WTC11 (cell line): ENCODE data around the gene REEP3. TPM values are rescaled to one million over a fixed set of nuclear protein-coding genes. Genes with fewer than 3 reads are reported as not detected.
A peak's percentile ranks its signal among the peaks of the same experiment; 100 is the strongest.

Experiments
- ATAC-seq: fragments of 200-7000 bp; cut with Tn5 transposase; 2 replicates; pipeline ENCODE4 v1.10.0; 2021; ENCODE audit warnings: mild to moderate bottlenecking, moderate library complexity
- CTCF ChIA-PET: fragments of 300-600 bp; sonication (Branson Sonifier 250); formaldehyde crosslinking; loops from one replicate; lab custom pipeline; 2021; ENCODE audit warnings: antibody characterized with exemption; lab: Charles Lee
- POLR2A ChIA-PET: fragments of 350-600 bp; sonication (Branson Sonifier 250); formaldehyde crosslinking; loops from one replicate; lab custom pipeline; 2021; ENCODE audit warnings: antibody characterized with exemption; lab: Charles Lee
- DNase-seq: peaks from one replicate; pipeline ENCODE4 v3.0.0; 2021; ENCODE audit warnings: low spot score
- H3K27ac Mint-ChIP-seq: 2 replicates; pipeline ENCODE4 v1.8.0; 2021; ENCODE audit warnings: mixed read lengths
- H3K27me3 Mint-ChIP-seq: 2 replicates; pipeline ENCODE4 v1.8.0; 2021; ENCODE audit warnings: low read depth, mild to moderate bottlenecking, moderate library complexity, mixed read lengths
- H3K36me3 Mint-ChIP-seq: 2 replicates; pipeline ENCODE4 v1.8.0; 2021; ENCODE audit warnings: mixed read lengths
- H3K4me1 Mint-ChIP-seq: 2 replicates; pipeline ENCODE4 v1.8.0; 2022; ENCODE audit warnings: mixed read lengths
- H3K4me3 Mint-ChIP-seq: 2 replicates; pipeline ENCODE4 v1.8.0; 2021; ENCODE audit warnings: mild to moderate bottlenecking, moderate library complexity, mixed read lengths
- H3K9me3 Mint-ChIP-seq: 2 replicates; pipeline ENCODE4 v1.8.0; 2021; ENCODE audit warnings: mixed read lengths
- ATF1 ChIP-seq: sonication (generic); formaldehyde crosslinking; IDR thresholded peaks from 2 replicates; pipeline ENCODE4 v1.8.1; 2023; ENCODE audit warnings: mild to moderate bottlenecking, moderate library complexity, missing genetic modification reagents
- ERG ChIP-seq: fragments of 250-450 bp; sonication (Bioruptor Pico); IDR thresholded peaks from 2 replicates; pipeline ENCODE4 v1.8.0; 2021; ENCODE audit warnings: mild to moderate bottlenecking
- GABPB1 ChIP-seq: sonication (generic); formaldehyde crosslinking; IDR thresholded peaks from 2 replicates; pipeline ENCODE4 v1.8.1; 2023; ENCODE audit warnings: mild to moderate bottlenecking, missing genetic modification reagents
- JAZF1 ChIP-seq: fragments of 250-450 bp; sonication (Bioruptor Pico); IDR thresholded peaks from 2 replicates; pipeline ENCODE4 v1.9.0; 2021; ENCODE audit warnings: moderate library complexity, mild to moderate bottlenecking, inconsistent platforms
- KAT7 ChIP-seq: sonication (generic); formaldehyde crosslinking; IDR thresholded peaks from 2 replicates; pipeline ENCODE4 v1.8.1; 2023; ENCODE audit warnings: missing genetic modification reagents, mild to moderate bottlenecking, borderline replicate concordance
- NR1H2 ChIP-seq: sonication (generic); formaldehyde crosslinking; IDR thresholded peaks from 2 replicates; pipeline ENCODE4 v1.9.0; 2021; ENCODE audit warnings: mild to moderate bottlenecking, moderate library complexity, missing genetic modification reagents
- PRDM15 ChIP-seq: sonication (generic); formaldehyde crosslinking; IDR thresholded peaks from 2 replicates; pipeline ENCODE4 v1.8.0; 2022; ENCODE audit warnings: missing genetic modification reagents
- RELA ChIP-seq: sonication (generic); formaldehyde crosslinking; IDR thresholded peaks from 2 replicates; pipeline ENCODE4 v1.8.1; 2022; ENCODE audit warnings: missing genetic modification reagents, mild to moderate bottlenecking, borderline replicate concordance
- RORB ChIP-seq: fragments of 250-450 bp; sonication (Bioruptor Pico); IDR thresholded peaks from 2 replicates; pipeline ENCODE4 v1.9.0; 2021; ENCODE audit warnings: mild to moderate bottlenecking
- SMAD3 ChIP-seq: sonication (generic); formaldehyde crosslinking; IDR thresholded peaks from 2 replicates; pipeline ENCODE4 v1.8.0; 2022; ENCODE audit warnings: missing genetic modification reagents, mild to moderate bottlenecking, borderline replicate concordance
- SMAD4 ChIP-seq: sonication (generic); formaldehyde crosslinking; IDR thresholded peaks from 2 replicates; pipeline ENCODE4 v1.8.0; 2022; ENCODE audit warnings: mild to moderate bottlenecking, missing genetic modification reagents
- SP1 ChIP-seq: sonication (generic); formaldehyde crosslinking; conservative IDR thresholded peaks from 2 replicates; pipeline ENCODE4 v1.8.1; 2022; ENCODE audit warnings: missing genetic modification reagents
- TP53 ChIP-seq: sonication (generic); formaldehyde crosslinking; IDR thresholded peaks from 2 replicates; pipeline ENCODE4 v1.8.1; 2023; ENCODE audit warnings: mild to moderate bottlenecking, missing genetic modification reagents
- ZBTB43 ChIP-seq: sonication (generic); formaldehyde crosslinking; IDR thresholded peaks from 2 replicates; pipeline ENCODE4 v1.8.1; 2023; ENCODE audit warnings: mild to moderate bottlenecking, missing genetic modification reagents
- ZNF121 ChIP-seq: sonication (generic); formaldehyde crosslinking; IDR thresholded peaks from 2 replicates; pipeline ENCODE4 v1.8.0; 2023; ENCODE audit warnings: missing genetic modification reagents
- ZNF138 ChIP-seq: sonication (generic); formaldehyde crosslinking; conservative IDR thresholded peaks from 2 replicates; pipeline ENCODE4 v1.8.1; 2022; ENCODE audit warnings: mild to moderate bottlenecking, moderate library complexity, missing genetic modification reagents
- ZNF263 ChIP-seq: sonication (generic); formaldehyde crosslinking; IDR thresholded peaks from 2 replicates; pipeline ENCODE4 v1.8.1; 2022; ENCODE audit warnings: low read depth, mild to moderate bottlenecking, moderate library complexity, missing genetic modification reagents
- ZNF532 ChIP-seq: fragments of 250-450 bp; sonication (Bioruptor Pico); IDR thresholded peaks from 2 replicates; pipeline ENCODE4 v1.9.0; 2021; ENCODE audit warnings: mild to moderate bottlenecking, borderline replicate concordance
- ZNF671 ChIP-seq: fragments of 250-450 bp; sonication (Bioruptor Pico); IDR thresholded peaks from 2 replicates; pipeline ENCODE4 v1.8.0; 2021; ENCODE audit warnings: mild to moderate bottlenecking
- ZSCAN18 ChIP-seq: fragments of 250-450 bp; sonication (Bioruptor Pico); IDR thresholded peaks from 2 replicates; pipeline ENCODE4 v2.1.2; 2022; ENCODE audit warnings: mild to moderate bottlenecking, moderate library complexity
- total RNA-seq: library from RNA; stranded (reverse); gene quantifications from 3 replicates; pipeline ENCODE4 v1.2.3, GENCODE V29; 2021

Gene REEP3
- total RNA-seq, 1 experiment from 2014 or later: 18.5 TPM

- DNase-seq (no peak), ATAC-seq (no peak)
- ChIA-PET POLR2A (no interaction called here), CTCF (no interaction called here)
- TF ChIP-seq ATF1 (CRISPR knock-in tag) (no peak), SMAD3 (CRISPR knock-in tag) (no peak), RELA (CRISPR knock-in tag) (no peak), ZNF121 (CRISPR knock-in tag) (no peak), SMAD4 (CRISPR knock-in tag) (no peak), GABPB1 (no peak), ERG (CRISPR knock-in tag) (no peak), SP1 (CRISPR knock-in tag) (no peak), ZSCAN18 (CRISPR knock-in tag) (no peak)
- Mint-ChIP-seq H3K27ac (no peak overlapping the region), H3K4me3 (no peak overlapping the region), H3K4me1 (peaks cover 10% of the 10 kb centered on the region), H3K9me3 (no peaks in the 10 kb centered on the region), H3K27me3 (no peaks in the 10 kb centered on the region), H3K36me3 (no peaks in the 10 kb centered on the region)
Observed at GRCh38 chr10:63539994-63540393, 18.8 kb downstream of the REEP3 start.

- POLR2A ChIA-PET: no interaction called here
- Mint-ChIP-seq H3K9me3 (no peaks in the 10 kb centered on the region), H3K4me1 (peaks cover 15% of the 10 kb centered on the region)
- TF ChIP-seq ZNF121 (CRISPR knock-in tag): peak; percentile 92; the same call in 1 of the 2 replicates
- no peak for TF ChIP-seq RORB
- TF ChIP-seq, all 79 proteins: peak for 1
- H3K36me3 Mint-ChIP-seq: peaks cover 6% of the 10 kb centered on the region; the same call in 1 of the 2 replicates
- CTCF ChIA-PET: no interaction called here
- no peak for ATAC-seq
- no peaks in the 10 kb centered on the region for H3K27me3 Mint-ChIP-seq
- no peak overlapping the region for H3K4me3 Mint-ChIP-seq
- DNase-seq: no peak
- H3K27ac Mint-ChIP-seq: no peak overlapping the region
Observed at GRCh38 chr10:63542835-63543575, 21.8 kb downstream of the REEP3 start.

GRCh38 chr10:63543576-63543962, 22.4 kb downstream of the REEP3 start:
- no peak overlapping the region for H3K27ac Mint-ChIP-seq
- no peak overlapping the region for H3K4me3 Mint-ChIP-seq
- no peak for ATAC-seq
- H3K9me3 Mint-ChIP-seq: no peaks in the 10 kb centered on the region
- ChIA-PET POLR2A (no interaction called here), CTCF (no interaction called here)
- H3K36me3 Mint-ChIP-seq: peaks cover 6% of the 10 kb centered on the region; the same call in 1 of the 2 replicates
- H3K4me1 Mint-ChIP-seq: peaks cover 16% of the 10 kb centered on the region
- no peaks in the 10 kb centered on the region for H3K27me3 Mint-ChIP-seq
- DNase-seq: no peak
- no peak for TF ChIP-seq ZNF532 (CRISPR knock-in tag)
- TF ChIP-seq JAZF1: no peak
- TF ChIP-seq NR1H2: no peak
- TF ChIP-seq GABPB1: no peak
- no peak for TF ChIP-seq PRDM15 (CRISPR knock-in tag)
- TF ChIP-seq ZNF263 (CRISPR knock-in tag): no peak
- TF ChIP-seq ZBTB43: no peak
- no peak for TF ChIP-seq TP53 (CRISPR knock-in tag)
- TF ChIP-seq ZNF671 (CRISPR knock-in tag): no peak
- no peak for TF ChIP-seq KAT7 (CRISPR knock-in tag)
- no peak for TF ChIP-seq ZNF138 (CRISPR knock-in tag)
